ENCODE measurements around the gene PSMC3. TPM values are rescaled to one million over a fixed set of nuclear protein-coding genes. Genes with fewer than 3 reads are reported as not detected.

Gene PSMC3
- total and polyA plus RNA-seq, 8 donors: 8.1 to 175 (median 131) TPM

DNA sequence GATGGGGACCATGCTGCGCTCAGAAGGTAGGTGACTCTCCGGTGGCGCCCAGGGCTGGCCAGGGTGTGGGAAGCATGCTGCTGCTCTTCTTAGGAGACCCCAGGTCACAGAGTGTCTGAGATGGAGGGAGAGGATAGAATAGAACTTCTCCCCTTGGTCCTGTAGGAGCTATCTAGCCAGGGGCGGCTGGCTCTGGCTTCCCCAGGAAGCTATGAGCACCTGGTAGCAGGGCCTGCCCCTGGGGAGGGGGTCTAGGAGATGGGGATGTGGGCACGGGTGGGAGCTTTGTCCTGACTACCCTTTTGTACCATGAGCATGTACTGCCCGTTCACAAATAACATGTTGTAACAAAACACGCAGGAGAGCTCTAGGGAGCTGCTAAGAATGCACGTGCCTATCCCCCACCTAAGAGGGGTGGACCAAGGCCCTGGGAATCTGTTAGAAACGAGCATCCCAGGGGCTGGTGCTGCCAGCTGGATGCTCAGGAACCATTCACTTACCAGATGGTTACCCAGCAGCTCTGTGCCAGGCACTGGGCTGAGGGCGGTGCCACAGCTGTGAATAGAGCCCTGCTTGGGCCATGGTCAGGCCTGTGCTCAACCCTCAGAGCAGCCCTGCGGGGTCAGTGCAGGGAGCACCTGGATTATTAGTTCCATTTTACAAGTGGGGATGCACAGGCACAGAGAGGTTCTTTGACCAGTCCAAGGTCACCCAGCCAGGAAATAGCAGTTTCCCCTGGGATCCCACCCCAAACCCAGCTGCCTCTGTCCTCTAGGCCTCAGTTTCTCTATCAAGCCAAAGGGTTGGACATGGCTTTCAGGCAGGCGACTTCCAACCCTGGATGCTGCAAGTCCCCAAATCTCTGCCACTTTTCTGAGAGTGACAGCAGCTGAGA lies 15.6 kb downstream of the PSMC3 start:
- Histone ChIP-seq H3K4me1 (peaks cover 33 to 75% (median 55%) of the 10 kb centered on the region in 4 donors), H3K27ac (peak overlapping the region in 4 of 5 donors; percentile 93 to 97 (median 94)), H3K4me3 (peak overlapping the region in 3 of 4 donors; percentile 75 to 85 (median 79)), H3K36me3 (peaks cover 18 to 56% (median 53%) of the 10 kb centered on the region in 4 donors), H3K9me3 (no peaks in the 10 kb centered on the region), H3K27me3 (no peaks in the 10 kb centered on the region)
- no peak for TF ChIP-seq POLR2AphosphoS5 (IDR thresholded peaks at IDR 0.05)
- TF ChIP-seq, protein P1, sequence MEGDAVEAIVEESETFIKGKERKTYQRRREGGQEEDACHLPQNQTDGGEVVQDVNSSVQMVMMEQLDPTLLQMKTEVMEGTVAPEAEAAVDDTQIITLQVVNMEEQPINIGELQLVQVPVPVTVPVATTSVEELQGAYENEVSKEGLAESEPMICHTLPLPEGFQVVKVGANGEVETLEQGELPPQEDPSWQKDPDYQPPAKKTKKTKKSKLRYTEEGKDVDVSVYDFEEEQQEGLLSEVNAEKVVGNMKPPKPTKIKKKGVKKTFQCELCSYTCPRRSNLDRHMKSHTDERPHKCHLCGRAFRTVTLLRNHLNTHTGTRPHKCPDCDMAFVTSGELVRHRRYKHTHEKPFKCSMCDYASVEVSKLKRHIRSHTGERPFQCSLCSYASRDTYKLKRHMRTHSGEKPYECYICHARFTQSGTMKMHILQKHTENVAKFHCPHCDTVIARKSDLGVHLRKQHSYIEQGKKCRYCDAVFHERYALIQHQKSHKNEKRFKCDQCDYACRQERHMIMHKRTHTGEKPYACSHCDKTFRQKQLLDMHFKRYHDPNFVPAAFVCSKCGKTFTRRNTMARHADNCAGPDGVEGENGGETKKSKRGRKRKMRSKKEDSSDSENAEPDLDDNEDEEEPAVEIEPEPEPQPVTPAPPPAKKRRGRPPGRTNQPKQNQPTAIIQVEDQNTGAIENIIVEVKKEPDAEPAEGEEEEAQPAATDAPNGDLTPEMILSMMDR (IDR thresholded peaks at IDR 0.05): no peak
- TF ChIP-seq POLR2A (IDR thresholded peaks at IDR 0.05): no peak
- TF ChIP-seq EP300 (IDR thresholded peaks at IDR 0.05): no peak
- peak in 1 of 2 donors; percentile 4 for DNase-seq
- 78 to 86% (median 83%) methylated on average over 9 to 12 of the region's 12 CpGs for WGBS, 5 donors
- intact Hi-C loops (cut with DNase I; ENCODE audit: low total_unique reads): no loop called here

DNA sequence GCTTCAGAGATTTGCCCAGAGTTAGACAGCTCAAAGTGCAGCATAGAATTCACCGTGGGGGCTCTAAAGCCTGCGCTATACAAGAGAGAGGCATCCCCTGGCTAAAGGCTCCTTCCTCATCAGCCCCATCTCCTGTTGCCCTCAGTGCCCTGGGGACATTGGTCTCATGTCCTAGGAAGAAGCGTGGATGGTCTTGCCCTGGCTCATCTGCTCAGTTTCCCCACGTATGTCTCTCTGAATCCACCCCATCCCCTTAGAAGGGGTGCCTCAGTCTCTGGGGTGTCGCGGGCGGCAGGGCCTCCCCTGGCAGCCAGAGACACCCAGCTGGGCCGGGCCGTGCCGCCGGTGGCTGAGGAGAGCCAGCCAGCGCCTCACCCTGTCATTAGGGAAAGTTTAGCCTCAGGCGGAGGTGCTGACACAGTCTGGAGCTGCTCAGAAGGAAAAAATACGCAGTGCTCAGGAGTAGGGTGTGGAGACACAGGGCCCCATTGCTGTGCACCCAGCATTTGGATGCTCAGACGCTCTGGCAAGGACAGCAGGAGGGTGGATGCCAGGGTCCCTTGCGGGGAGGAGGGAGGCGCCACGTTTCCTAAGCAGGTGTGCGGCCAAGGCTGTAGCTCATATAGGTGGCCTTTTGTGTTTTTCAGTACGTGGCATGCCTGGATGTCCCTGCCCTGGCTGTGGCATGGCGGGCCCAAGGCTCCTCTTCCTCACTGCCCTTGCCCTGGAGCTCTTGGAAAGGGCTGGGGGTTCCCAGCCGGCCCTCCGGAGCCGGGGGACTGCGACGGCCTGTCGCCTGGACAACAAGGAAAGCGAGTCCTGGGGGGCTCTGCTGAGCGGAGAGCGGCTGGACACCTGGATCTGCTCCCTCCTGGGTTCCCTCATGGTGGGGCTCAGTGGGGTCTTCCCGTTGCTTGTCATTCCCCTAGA lies 16.5 kb downstream of the PSMC3 start:
- H3K36me3 ChIP-seq: peaks cover 11 to 46% (median 44%) of the 10 kb centered on the region in 4 donors
- peak overlapping the region; percentile 93 to 97 (median 93) for H3K27ac ChIP-seq
- TF ChIP-seq, protein P1 (IDR thresholded peaks at IDR 0.05): no peak
- TF ChIP-seq EP300 (IDR thresholded peaks at IDR 0.05) (no peak), POLR2A (IDR thresholded peaks at IDR 0.05) (no peak), POLR2AphosphoS5 (IDR thresholded peaks at IDR 0.05) (no peak)
- no peaks in the 10 kb centered on the region for H3K27me3 ChIP-seq
- H3K4me3 ChIP-seq: peak overlapping the region; percentile 74 to 85 (median 77)
- intact Hi-C loops (cut with DNase I; ENCODE audit: low total_unique reads): no loop called here
- H3K9me3 ChIP-seq: no peaks in the 10 kb centered on the region
- 58 to 80% (median 73%) methylated on average over 21 to 31 of the region's 31 CpGs for WGBS, 5 donors
- DNase-seq: peak in 1 of 2 donors; percentile 18
- H3K4me1 ChIP-seq: peaks cover 27 to 65% (median 47%) of the 10 kb centered on the region in 4 donors

DNA sequence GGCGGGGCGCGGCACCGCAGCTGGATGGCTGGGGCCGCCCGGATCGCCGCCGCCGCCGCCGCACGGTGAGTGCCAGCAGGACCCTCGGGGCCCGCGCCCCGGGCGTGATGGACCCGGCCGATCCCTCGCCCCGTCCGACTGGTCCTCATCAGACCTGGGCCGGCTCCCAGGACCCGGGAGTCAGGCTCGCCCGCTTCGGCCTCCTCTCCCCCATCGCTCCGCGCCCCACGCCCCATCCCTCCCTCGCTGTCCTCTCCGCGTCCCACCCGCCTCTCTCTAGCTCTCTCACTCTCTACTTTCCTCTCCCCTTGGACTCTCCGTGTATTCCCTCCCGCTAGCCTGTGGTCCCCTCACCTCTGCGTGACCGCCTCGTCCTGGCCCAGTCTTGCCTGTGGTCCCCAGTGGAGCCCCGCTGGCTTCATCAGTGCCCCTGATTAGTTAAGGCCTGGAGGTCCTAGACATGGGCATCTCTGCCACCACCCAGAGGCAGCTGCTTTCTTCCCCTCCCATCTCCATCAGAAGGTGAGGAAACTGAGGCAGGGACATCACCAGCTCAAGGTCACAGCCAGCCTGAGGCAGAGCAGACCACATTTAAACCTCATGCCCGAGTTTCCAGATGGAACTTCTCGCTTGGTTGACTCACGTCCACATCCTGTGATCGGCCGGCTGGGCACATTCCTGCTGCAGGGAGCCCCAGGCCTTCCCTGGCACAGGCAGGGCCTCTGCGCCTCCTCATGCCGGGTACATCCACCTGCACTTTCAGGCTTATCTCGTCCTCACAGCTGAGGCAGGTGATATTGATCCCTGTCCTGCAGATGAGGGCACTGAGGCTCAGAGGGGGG lies 17.4 kb downstream of the PSMC3 start:
- no peaks in the 10 kb centered on the region for H3K27me3 ChIP-seq
- TF ChIP-seq, protein P1 (IDR thresholded peaks at IDR 0.05): no peak
- TF ChIP-seq POLR2AphosphoS5 (IDR thresholded peaks at IDR 0.05): peak in 1 of 3 donors; percentile 54
- H3K9me3 ChIP-seq: no peaks in the 10 kb centered on the region
- peak overlapping the region; percentile 93 to 97 (median 93) for H3K27ac ChIP-seq
- 2 to 6% (median 2%) methylated on average over 26 to 50 of the region's 50 CpGs for WGBS, 5 donors
- peak overlapping the region; percentile 74 to 85 (median 77) for H3K4me3 ChIP-seq
- peaks cover 9 to 38% (median 35%) of the 10 kb centered on the region in 4 donors for H3K36me3 ChIP-seq
- intact Hi-C loops (cut with DNase I; ENCODE audit: low total_unique reads): no loop called here
- peak; percentile 51 to 72 for DNase-seq
- H3K4me1 ChIP-seq: peaks cover 27 to 57% (median 43%) of the 10 kb centered on the region in 4 donors

All from stomach (tissue), 9 donors.